ENCODE measurements around the gene CDC37L1.

DNA sequence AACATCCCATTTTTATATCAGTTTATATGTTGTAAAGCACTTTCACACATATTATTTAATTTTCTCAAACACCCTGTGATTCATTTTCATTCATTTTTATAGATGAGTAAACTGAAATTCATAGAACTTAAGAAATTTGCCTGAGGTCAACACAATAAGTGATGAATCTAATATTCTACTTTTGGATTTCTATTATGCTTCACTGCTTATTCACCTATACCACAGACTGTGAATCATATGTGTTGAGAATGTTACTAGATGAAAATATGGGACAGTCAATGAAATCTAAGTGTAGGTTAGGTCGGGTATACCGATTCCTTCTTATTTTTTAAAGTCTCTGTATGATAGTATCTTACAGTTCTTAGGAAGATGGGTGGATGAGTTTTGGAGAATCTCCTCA lies 24.8 kb downstream of the CDC37L1 start:
- TF ChIP-seq, protein P1, sequence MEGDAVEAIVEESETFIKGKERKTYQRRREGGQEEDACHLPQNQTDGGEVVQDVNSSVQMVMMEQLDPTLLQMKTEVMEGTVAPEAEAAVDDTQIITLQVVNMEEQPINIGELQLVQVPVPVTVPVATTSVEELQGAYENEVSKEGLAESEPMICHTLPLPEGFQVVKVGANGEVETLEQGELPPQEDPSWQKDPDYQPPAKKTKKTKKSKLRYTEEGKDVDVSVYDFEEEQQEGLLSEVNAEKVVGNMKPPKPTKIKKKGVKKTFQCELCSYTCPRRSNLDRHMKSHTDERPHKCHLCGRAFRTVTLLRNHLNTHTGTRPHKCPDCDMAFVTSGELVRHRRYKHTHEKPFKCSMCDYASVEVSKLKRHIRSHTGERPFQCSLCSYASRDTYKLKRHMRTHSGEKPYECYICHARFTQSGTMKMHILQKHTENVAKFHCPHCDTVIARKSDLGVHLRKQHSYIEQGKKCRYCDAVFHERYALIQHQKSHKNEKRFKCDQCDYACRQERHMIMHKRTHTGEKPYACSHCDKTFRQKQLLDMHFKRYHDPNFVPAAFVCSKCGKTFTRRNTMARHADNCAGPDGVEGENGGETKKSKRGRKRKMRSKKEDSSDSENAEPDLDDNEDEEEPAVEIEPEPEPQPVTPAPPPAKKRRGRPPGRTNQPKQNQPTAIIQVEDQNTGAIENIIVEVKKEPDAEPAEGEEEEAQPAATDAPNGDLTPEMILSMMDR (IDR thresholded peaks at IDR 0.05; ENCODE audit: insufficient read depth, low read length, poor library complexity, severe bottlenecking) = no peak
- TF ChIP-seq EZH2phosphoT487 (conservative IDR thresholded peaks at IDR 0.05; ENCODE audit: low read length) = no peak
